Measurements from ENCODE around the gene FAM78A.

DNA sequence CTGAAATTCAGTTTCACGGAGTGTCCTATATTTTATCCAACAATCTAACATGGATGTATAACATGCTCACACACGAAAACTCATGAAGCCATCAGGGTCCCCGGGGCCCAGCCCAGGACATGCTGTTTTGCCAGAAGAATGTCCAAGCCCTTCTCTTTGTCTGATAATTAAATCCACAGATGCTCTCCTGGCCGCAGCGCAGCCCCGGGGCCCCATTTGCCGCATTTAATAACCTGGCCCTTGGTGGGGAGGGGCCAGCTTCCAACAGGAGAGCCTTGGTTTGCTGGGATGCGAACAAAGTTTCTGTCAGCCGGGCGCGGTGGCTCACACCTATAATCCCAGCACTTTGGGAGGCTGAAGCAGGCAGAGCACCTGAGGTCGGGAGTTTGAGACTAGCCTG, 43.2 kb upstream of the FAM78A start:
- TF ChIP-seq, protein P1, sequence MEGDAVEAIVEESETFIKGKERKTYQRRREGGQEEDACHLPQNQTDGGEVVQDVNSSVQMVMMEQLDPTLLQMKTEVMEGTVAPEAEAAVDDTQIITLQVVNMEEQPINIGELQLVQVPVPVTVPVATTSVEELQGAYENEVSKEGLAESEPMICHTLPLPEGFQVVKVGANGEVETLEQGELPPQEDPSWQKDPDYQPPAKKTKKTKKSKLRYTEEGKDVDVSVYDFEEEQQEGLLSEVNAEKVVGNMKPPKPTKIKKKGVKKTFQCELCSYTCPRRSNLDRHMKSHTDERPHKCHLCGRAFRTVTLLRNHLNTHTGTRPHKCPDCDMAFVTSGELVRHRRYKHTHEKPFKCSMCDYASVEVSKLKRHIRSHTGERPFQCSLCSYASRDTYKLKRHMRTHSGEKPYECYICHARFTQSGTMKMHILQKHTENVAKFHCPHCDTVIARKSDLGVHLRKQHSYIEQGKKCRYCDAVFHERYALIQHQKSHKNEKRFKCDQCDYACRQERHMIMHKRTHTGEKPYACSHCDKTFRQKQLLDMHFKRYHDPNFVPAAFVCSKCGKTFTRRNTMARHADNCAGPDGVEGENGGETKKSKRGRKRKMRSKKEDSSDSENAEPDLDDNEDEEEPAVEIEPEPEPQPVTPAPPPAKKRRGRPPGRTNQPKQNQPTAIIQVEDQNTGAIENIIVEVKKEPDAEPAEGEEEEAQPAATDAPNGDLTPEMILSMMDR (IDR thresholded peaks at IDR 0.05; ENCODE audit: insufficient read depth, low read length, poor library complexity, severe bottlenecking), result no peak
- no peak for TF ChIP-seq EZH2phosphoT487 (conservative IDR thresholded peaks at IDR 0.05; ENCODE audit: low read length)
